Measurements from ENCODE around the gene SLC20A1. TPM values are rescaled to one million over a fixed set of nuclear protein-coding genes. Genes with fewer than 3 reads are reported as not detected.

Gene SLC20A1
- total RNA-seq, 1 experiment from 2014 or later = 123 TPM

GRCh38 chr2:112692495-112692911, 46.8 kb downstream of the SLC20A1 start:
- H2AFZ ChIP-seq (ENCODE audit: low read length) = no peak overlapping the region

More at GRCh38 chr2:112692495-112692911, 46.8 kb downstream of the SLC20A1 start:
- Histone ChIP-seq H3T11ph (ENCODE audit: low read length) (no peak overlapping the region), H3K27ac (ENCODE audit: insufficient read length, low read depth, low read length) (no peak overlapping the region), H3K79me1 (ENCODE audit: insufficient read depth, low read depth, low read length, poor library complexity, severe bottlenecking) (no peaks in the 10 kb centered on the region), H4K91ac (ENCODE audit: insufficient read length, low read depth, low read length) (no peak overlapping the region), H2BK12ac (ENCODE audit: insufficient read length, low read depth, low read length) (no peak overlapping the region), H3K23ac (ENCODE audit: insufficient read length, low read depth, low read length) (no peak overlapping the region), H4K8ac (replicated peaks; ENCODE audit: insufficient read length, low read depth, low read length) (no peak overlapping the region), H4K20me1 (ENCODE audit: control insufficient read depth, insufficient read depth, insufficient read length) (no peaks in the 10 kb centered on the region), H3K4me1 (ENCODE audit: insufficient read depth, low read length) (peaks cover 2% of the 10 kb centered on the region; the same call in 1 of the 2 replicates), H4K5ac (ENCODE audit: insufficient read length, low read depth, low read length) (no peak overlapping the region), H3K9me3 (ENCODE audit: control insufficient read depth, low read depth, low read length) (no peaks in the 10 kb centered on the region), H3K14ac (ENCODE audit: insufficient read depth, low read length) (no peak overlapping the region), H2BK5ac (ENCODE audit: insufficient read length, low read length) (no peak overlapping the region), H3K4ac (ENCODE audit: low read depth, low read length) (no peak overlapping the region), H3K27me3 (ENCODE audit: insufficient read depth, low read length) (no peaks in the 10 kb centered on the region), H2BK15ac (ENCODE audit: low read depth, low read length) (no peak overlapping the region), H3K4me2 (ENCODE audit: insufficient read depth, insufficient read length, low read length) (no peak overlapping the region), H2BK120ac (ENCODE audit: low read depth, low read length, poor library complexity, severe bottlenecking) (no peak overlapping the region), H3K9ac (ENCODE audit: extremely low read depth, insufficient read length, low read length) (no peak overlapping the region), H3K23me2 (ENCODE audit: insufficient read length, low read depth, low read length, poor library complexity, severe bottlenecking) (no peaks in the 10 kb centered on the region), H3K79me2 (ENCODE audit: insufficient read depth, low read length) (no peaks in the 10 kb centered on the region), H3K18ac (ENCODE audit: insufficient read length, low read depth, low read length) (peak overlapping the region; percentile 24), H2BK20ac (ENCODE audit: low read depth, low read length, poor library complexity, severe bottlenecking) (no peak overlapping the region), H2AK5ac (ENCODE audit: insufficient read length, low read length) (no peak overlapping the region), H3K56ac (ENCODE audit: insufficient read length, low read depth, low read length) (no peak overlapping the region)
- Mint-ChIP-seq H3K4me3 (no peak overlapping the region), H3K4me1 (peaks cover 8% of the 10 kb centered on the region in 2 experiments), H3K36me3 (ENCODE audit: insufficient read depth in 1 of 3, low read depth in 3 of 3) (no peaks in the 10 kb centered on the region), H3K27me3 (ENCODE audit: low read depth) (no peaks in the 10 kb centered on the region; the same call in 1 of the 2 replicates), H3K27ac (peak overlapping the region in 1 of 3 experiments; percentile 89; a peak in 2 of 7 replicates), H3K9me3 (no peaks in the 10 kb centered on the region)
- DNase-seq = peak; percentile 74
- no peak for TF ChIP-seq CTCF (conservative IDR thresholded peaks at IDR 0.05)
- WGBS (ENCODE audit: extremely low coverage, insufficient read length, low lambda C conversion rate) = no CpG with 5 or more reads among the region's 5 CpGs

Data from H9 (cell line).